IMR-90 (cell line): ENCODE measurements around the gene BLOC1S4. TPM values are rescaled to one million over a fixed set of nuclear protein-coding genes. Genes with fewer than 3 reads are reported as not detected.
A peak's percentile ranks its signal among the peaks of the same experiment; 100 is the strongest.

Experiments used
- ATAC-seq: fragments of 200-7000 bp; cut with Tn5 transposase; 2 replicates; pipeline ENCODE4 v1.9.1; 2020; ENCODE audit warnings: low read depth, mild to moderate bottlenecking, moderate library complexity
- BruUV-seq: library from RNA; stranded (reverse); fragments of 400-500 nt; replicated peaks from 2 replicates; lab custom pipeline; 2021; lab: Mats Ljungman, UMichigan
- CTCF ChIA-PET: fragments of 300-600 bp; formaldehyde crosslinking; extraction: SDS; loops from one replicate; lab custom pipeline; 2021; ENCODE audit warnings: antibody characterized with exemption; lab: Yijun Ruan, JAX
- POLR2A ChIA-PET: fragments of 300-600 bp; sonication (Branson Sonifier 250); formaldehyde crosslinking; loops from one replicate; lab custom pipeline; 2022; ENCODE audit warnings: antibody characterized with exemption; ENCODE audit not compliant: unreplicated experiment; lab: Charles Lee
- DNase-seq: peaks from one replicate; pipeline ENCODE4 v3.0.0; 2013
- H2AFZ ChIP-seq: replicated peaks from 2 replicates; pipeline ENCODE3; 2013; ENCODE audit warnings: low read length, mild to moderate bottlenecking; ENCODE audit not compliant: poor library complexity
- H2AK5ac ChIP-seq: 2 replicates; pipeline ENCODE4 v1.6.1; 2013; ENCODE audit warnings: low read depth, low read length, inconsistent platforms
- H2AK9ac ChIP-seq: replicated peaks from 2 replicates; pipeline ENCODE3; 2013; ENCODE audit warnings: mild to moderate bottlenecking, low read depth, low read length, moderate library complexity; ENCODE audit not compliant: poor library complexity
- H2BK120ac ChIP-seq: 2 replicates; pipeline ENCODE4 v1.6.1; 2013; ENCODE audit warnings: low read depth, low read length, inconsistent platforms
- H2BK15ac ChIP-seq: 3 replicates; pipeline ENCODE4 v1.6.1; 2013; ENCODE audit warnings: low read depth, low read length, inconsistent platforms
- H2BK20ac ChIP-seq: 2 replicates; pipeline ENCODE4 v1.6.1; 2013; ENCODE audit warnings: low read depth, mild to moderate bottlenecking, inconsistent platforms, low read length, moderate library complexity
- H2BK5ac ChIP-seq: 2 replicates; pipeline ENCODE4 v1.6.1; 2013; ENCODE audit warnings: mild to moderate bottlenecking, low read depth, low read length, inconsistent platforms; ENCODE audit not compliant: poor library complexity, severe bottlenecking
- H3K14ac ChIP-seq: replicated peaks from 2 replicates; pipeline ENCODE4 v1.6.1; 2013; ENCODE audit warnings: low read depth, low read length, inconsistent platforms
- H3K18ac ChIP-seq: 2 replicates; pipeline ENCODE4 v1.6.1; 2013; ENCODE audit warnings: low read depth, low read length, control low read depth
- H3K23ac ChIP-seq: 2 replicates; pipeline ENCODE4 v1.6.1; 2013; ENCODE audit warnings: low read depth, low read length, inconsistent platforms
- H3K27ac ChIP-seq: 2 replicates; pipeline ENCODE4 v1.5.1; 2013; ENCODE audit warnings: mild to moderate bottlenecking, control low read depth, low read length; ENCODE audit not compliant: insufficient read depth
- H3K27me3 ChIP-seq: 2 replicates; pipeline ENCODE4 v1.6.1; 2013; ENCODE audit warnings: low read length; ENCODE audit not compliant: control insufficient read depth, insufficient read depth
- H3K36me3 ChIP-seq: 2 replicates; pipeline ENCODE4 v1.6.1; 2013; ENCODE audit warnings: low read length, mixed read lengths; ENCODE audit not compliant: control insufficient read depth, insufficient read depth
- H3K4ac ChIP-seq: 2 replicates; pipeline ENCODE4 v1.6.1; 2013; ENCODE audit warnings: low read depth, low read length, inconsistent platforms
- H3K4me1 ChIP-seq: 2 replicates; pipeline ENCODE4 v1.6.1; 2013; ENCODE audit warnings: low read length, mixed read lengths; ENCODE audit not compliant: control insufficient read depth, insufficient read depth
- H3K4me2 ChIP-seq: 2 replicates; pipeline ENCODE4 v1.6.1; 2013; ENCODE audit warnings: low read depth, mild to moderate bottlenecking, control low read depth, low read length, moderate library complexity
- H3K4me3 ChIP-seq: 2 replicates; pipeline ENCODE4 v1.5.1; 2013; ENCODE audit warnings: low read depth, mild to moderate bottlenecking, control low read depth, low read length, moderate library complexity; ENCODE audit not compliant: insufficient read depth
- H3K56ac ChIP-seq: 2 replicates; pipeline ENCODE4 v1.6.1; 2013; ENCODE audit warnings: low read length, inconsistent platforms; ENCODE audit not compliant: insufficient read depth; ENCODE audit errors: extremely low read depth
- H3K79me1 ChIP-seq, 2 experiments: 2 replicates each; pipeline ENCODE4 v1.6.1; 2013; ENCODE audit warnings: low read length in 2 of 2, inconsistent platforms in 1 of 2, low read depth in 1 of 2
- H3K9ac ChIP-seq: 2 replicates; pipeline ENCODE4 v1.6.1; 2013; ENCODE audit warnings: low read depth, low read length, control low read depth
- H3K9me1 ChIP-seq: 2 replicates; pipeline ENCODE4 v1.6.1; 2013; ENCODE audit warnings: low read length, inconsistent platforms; ENCODE audit not compliant: insufficient read depth
- H3K9me3 ChIP-seq: 2 replicates; pipeline ENCODE4 v1.6.1; 2013; ENCODE audit warnings: low read length; ENCODE audit not compliant: control insufficient read depth, insufficient read depth
- H4K20me1 ChIP-seq: 2 replicates; pipeline ENCODE4 v1.6.1; 2013; ENCODE audit warnings: low read length, inconsistent platforms; ENCODE audit not compliant: insufficient read depth
- H4K5ac ChIP-seq: 2 replicates; pipeline ENCODE4 v1.6.1; 2013; ENCODE audit warnings: mild to moderate bottlenecking, low read depth, low read length, control low read depth
- H4K8ac ChIP-seq, 2 experiments: 2 replicates each; pipeline ENCODE4 v1.6.1; 2013; ENCODE audit warnings: low read depth in 2 of 2, low read length in 2 of 2, control low read depth in 1 of 2, inconsistent platforms in 1 of 2
- H4K91ac ChIP-seq: 2 replicates; pipeline ENCODE4 v1.6.1; 2013; ENCODE audit warnings: low read depth, low read length, inconsistent platforms; ENCODE audit not compliant: insufficient read depth
- BHLHE40 ChIP-seq: fragments of 150-350 bp; IDR thresholded peaks from 2 replicates; pipeline ENCODE4 v1.6.1; 2016; ENCODE audit warnings: mild to moderate bottlenecking, low read depth, low read length
- CHD1 ChIP-seq: IDR thresholded peaks from 2 replicates; pipeline ENCODE4 v1.6.1; 2012; ENCODE audit warnings: low read depth, low read length, improper control_type of control experiment
- FOS ChIP-seq: fragments of 150-350 bp; IDR thresholded peaks from 2 replicates; pipeline ENCODE4 v1.6.1; 2016; ENCODE audit warnings: low read depth, low read length
- MAZ ChIP-seq: IDR thresholded peaks from 2 replicates; pipeline ENCODE4 v1.6.1; 2012; ENCODE audit warnings: low read depth, mild to moderate bottlenecking, low read length, improper control_type of control experiment, moderate library complexity, borderline replicate concordance
- POLR2A ChIP-seq: IDR thresholded peaks from 2 replicates; pipeline ENCODE4 v1.6.1; 2012; ENCODE audit warnings: mild to moderate bottlenecking, low read depth, low read length
- RCOR1 ChIP-seq: IDR thresholded peaks from 2 replicates; pipeline ENCODE4 v1.6.1; 2012; ENCODE audit warnings: mild to moderate bottlenecking, low read length, improper control_type of control experiment; ENCODE audit not compliant: insufficient replicate concordance
- WGBS, 2 experiments: methylation state at CpG; one replicate each; pipeline versions ENCODE4 v1.1.5 to v1.1.7; 2013; ENCODE audit warnings: missing lambda C conversion rate in 2 of 2; ENCODE audit not compliant: insufficient read length in 1 of 2; ENCODE audit errors: extremely low coverage in 2 of 2; 5-methylcytosine and 5-hydroxymethylcytosine counted together
- dilution Hi-C: fragments of 300-500 bp; cut with HindIII; formaldehyde crosslinking; loops from one replicate; pipeline ENCODE4 v1.14.3; 2018; ENCODE audit warnings: low sequenced_read_pairs; ENCODE audit not compliant: unreplicated experiment
- in situ Hi-C: fragments of 300-500 bp; cut with MboI; formaldehyde crosslinking; loops from 3 replicates; pipeline ENCODE4 v1.14.3; 2019; ENCODE audit warnings: low sequenced_read_pairs, inconsistent platforms, mixed read lengths
- intact Hi-C: fragments of 100-400 bp; cut with micrococcal nuclease; formaldehyde crosslinking; loops from 2 replicates; pipeline ENCODE4 v1.10.0; 2022
- polyA plus RNA-seq, 3 experiments: library from polyadenylated mRNA; depleted of rRNA; stranded (reverse); fragments of >200 nt; gene quantifications; 2 replicates each; pipeline ENCODE4 v1.2.3, GENCODE V29; 2012; ENCODE audit warnings: low replicate concordance in 1 of 3
- total RNA-seq: library from RNA; depleted of rRNA; stranded (reverse); fragments of >200 nt; gene quantifications from 2 replicates; pipeline ENCODE4 v1.2.3, GENCODE V29; 2012

BLOC1S4 gene
- total and polyA plus RNA-seq, 2 of the 4 experiments (the other 2 are of a cell fraction): 8.8 to 22.1 TPM

DNA sequence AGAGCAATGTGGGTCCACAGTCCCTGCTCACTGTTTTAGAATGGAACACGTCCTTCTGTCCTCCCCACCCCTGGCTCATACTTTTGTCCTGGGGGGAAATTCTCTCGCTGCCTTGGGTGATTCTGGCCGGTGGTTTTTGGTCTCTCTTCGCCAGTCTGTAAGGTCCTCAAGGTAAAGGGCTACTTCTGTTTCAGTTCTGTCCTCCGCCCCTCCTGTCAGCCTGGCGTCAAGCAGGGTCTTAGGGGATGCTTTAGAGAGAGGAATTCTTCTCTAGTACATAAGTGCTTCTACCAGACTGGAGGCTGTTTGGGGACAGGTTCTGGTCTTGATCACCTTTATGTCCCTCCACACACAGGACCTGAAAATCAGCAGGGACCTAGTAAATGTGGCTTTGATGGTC, 5.7 kb upstream of the BLOC1S4 start:
- POLR2A ChIA-PET: no interaction called here
- no peak overlapping the region for H2BK20ac ChIP-seq
- peak overlapping the region; percentile 96 for H3K4me2 ChIP-seq
- ATAC-seq (peak; percentile 27), DNase-seq (no peak)
- H3K27ac ChIP-seq: peak overlapping the region; percentile 38
- H3K18ac ChIP-seq: peak overlapping the region; percentile 26; the same call in 1 of the 2 replicates
- no CpG with 5 or more reads among the region's 6 CpGs for WGBS, 2 experiments
- CTCF ChIA-PET: interaction anchor here (1.4 kb wide), 1 partner anchor 9 kb away, joined by 4 read pairs; no protein-coding TSS in a partner anchor
- H4K5ac ChIP-seq: peak overlapping the region; percentile 89
- H3K27me3 ChIP-seq: no peaks in the 10 kb centered on the region
- intact Hi-C loops: no loop called here
- peak overlapping the region; percentile 2 for H2BK5ac ChIP-seq
- H3K14ac ChIP-seq: peak overlapping the region; percentile 90
- H4K8ac ChIP-seq: peak overlapping the region; percentile 96 to 98
- H3K23ac ChIP-seq: peak overlapping the region; percentile 88
- peak overlapping the region; percentile 72 for H2AK5ac ChIP-seq
- in situ Hi-C loops: no loop called here
- H2BK120ac ChIP-seq: 0 out of 2 replicates have a peak overlapping the region, but pooled peaks have one; percentile 9
- peak overlapping the region; percentile 57 for H2AK9ac ChIP-seq
- no peak overlapping the region for H2BK15ac ChIP-seq
- no TSS peak for BruUV-seq
- H3K9me1 ChIP-seq: peaks cover 11% of the 10 kb centered on the region
- peaks cover 1% of the 10 kb centered on the region for H3K4me1 ChIP-seq
- H3K9me3 ChIP-seq: no peaks in the 10 kb centered on the region
- H4K20me1 ChIP-seq: peaks cover 15% of the 10 kb centered on the region; the same call in 1 of the 2 replicates
- dilution Hi-C loops: no loop called here
- H2AFZ ChIP-seq: peak overlapping the region; percentile 94
- peaks cover 25 to 45% of the 10 kb centered on the region in 2 experiments for H3K79me1 ChIP-seq
- peak overlapping the region; percentile 78 for H3K9ac ChIP-seq
- H3K36me3 ChIP-seq: peaks cover 5% of the 10 kb centered on the region
- peak overlapping the region; percentile 85 for H3K4me3 ChIP-seq
- H3K56ac ChIP-seq: peak overlapping the region; percentile 42; the same call in 1 of the 2 replicates
- peak overlapping the region; percentile 89 for H3K4ac ChIP-seq
- TF ChIP-seq CHD1 (no peak), POLR2A (no peak), RCOR1 (no peak), BHLHE40 (no peak), FOS (no peak), MAZ (no peak)
- H4K91ac ChIP-seq: peak overlapping the region; percentile 75
